Measurements from ENCODE around the gene TTC6. TPM values are rescaled to one million over a fixed set of nuclear protein-coding genes. Genes with fewer than 3 reads are reported as not detected.

Gene TTC6
- total and polyA plus RNA-seq, 4 donors = 0.74 to 21.7 (median 3.6) TPM

DNA sequence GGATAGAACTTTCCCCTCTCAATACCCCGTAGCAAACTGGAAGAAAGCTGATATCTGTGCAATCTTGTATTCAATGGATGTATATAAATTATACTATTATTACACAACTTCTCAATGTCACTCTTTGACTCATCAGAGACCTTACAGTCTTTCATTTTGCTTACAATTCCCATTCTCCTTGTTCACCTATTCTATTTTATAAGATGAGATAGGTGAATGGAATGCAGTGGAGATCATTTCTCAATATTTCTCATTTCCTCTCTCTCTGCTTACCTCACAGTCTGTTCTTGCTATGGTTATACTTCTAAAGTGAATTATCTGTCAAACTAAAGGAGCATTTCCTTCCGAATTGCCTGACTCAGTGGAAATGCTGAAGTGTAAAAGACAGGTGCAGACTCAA, 15.3 kb upstream of the TTC6 start:
- no peak overlapping the region for H3K27ac ChIP-seq (ENCODE audit: low read depth in 1 of 2, low read length in 2 of 2)
- no peaks in the 10 kb centered on the region for H3K27me3 ChIP-seq (ENCODE audit: control insufficient read depth in 4 of 4, insufficient read depth in 4 of 4, low read length in 3 of 4)
- H3K9me3 ChIP-seq (ENCODE audit: control insufficient read depth in 4 of 4, low read length in 3 of 4) = no peaks in the 10 kb centered on the region
- no peak overlapping the region for H3K4me3 ChIP-seq (ENCODE audit: low read depth in 1 of 3, low read length in 3 of 3)
- DNase-seq (ENCODE audit: low spot score) = no peak
- H3K9ac ChIP-seq (ENCODE audit: low read depth in 1 of 2, low read length in 2 of 2) = no peak overlapping the region
- WGBS = 89% methylated on average over 2 of the region's 2 CpGs
- peaks cover 0 to 4% (median 2%) of the 10 kb centered on the region in 4 donors for H3K4me1 ChIP-seq (ENCODE audit: control insufficient read depth in 4 of 4, insufficient read depth in 4 of 4, low read length in 3 of 4)
- H3K36me3 ChIP-seq (ENCODE audit: control insufficient read depth in 4 of 4, insufficient read depth in 3 of 4, low read depth in 1 of 4, low read length in 3 of 4) = no peaks in the 10 kb centered on the region
- no peak for TF ChIP-seq JUND (IDR thresholded peaks at IDR 0.05)

- H3K27ac ChIP-seq (ENCODE audit: low read depth in 1 of 2, low read length in 2 of 2) = peak overlapping the region; percentile 79 to 87
- H3K27me3 ChIP-seq (ENCODE audit: control insufficient read depth in 4 of 4, insufficient read depth in 4 of 4, low read length in 3 of 4) = no peaks in the 10 kb centered on the region
- peaks cover 0 to 5% (median 2%) of the 10 kb centered on the region in 4 donors for H3K4me1 ChIP-seq (ENCODE audit: control insufficient read depth in 4 of 4, insufficient read depth in 4 of 4, low read length in 3 of 4)
- 3% methylated on average over 67 of the region's 67 CpGs for WGBS
- no peak for TF ChIP-seq FOXA1 (IDR thresholded peaks at IDR 0.05)
- TF ChIP-seq GABPA (IDR thresholded peaks at IDR 0.05 in 1 of 2, conservative IDR thresholded peaks at IDR 0.05 in 1 of 2) = no peak
- TF ChIP-seq EGR1 (IDR thresholded peaks at IDR 0.05; ENCODE audit: low read depth in 2 of 2) = no peak
- TF ChIP-seq JUND (IDR thresholded peaks at IDR 0.05) = no peak
- peak; percentile 52 for TF ChIP-seq YY1 (IDR thresholded peaks at IDR 0.05)
- TF ChIP-seq REST (IDR thresholded peaks at IDR 0.05) = no peak
- no peak for TF ChIP-seq SP1 (IDR thresholded peaks at IDR 0.05)
- no peak for TF ChIP-seq MAX (IDR thresholded peaks at IDR 0.05)
- no peak for TF ChIP-seq TAF1 (conservative IDR thresholded peaks at IDR 0.05)
- TF ChIP-seq HNF4G (IDR thresholded peaks at IDR 0.05) = no peak
- no peak for TF ChIP-seq CTCF (IDR thresholded peaks at IDR 0.05; ENCODE audit: low read depth, low read length, missing input control)
- TF ChIP-seq ZBTB33 (IDR thresholded peaks at IDR 0.05) = no peak
- TF ChIP-seq FOXA2 (IDR thresholded peaks at IDR 0.05) = no peak
- TF ChIP-seq RAD21 (IDR thresholded peaks at IDR 0.05) = no peak
- TF ChIP-seq RXRA (IDR thresholded peaks at IDR 0.05) = peak; percentile 62 to 67
- TF ChIP-seq NR2F2 (IDR thresholded peaks at IDR 0.05) = no peak
- TF ChIP-seq HNF4A (conservative IDR thresholded peaks at IDR 0.05) = peak in 1 of 2 donors; percentile 44
- TF ChIP-seq ATF3 (IDR thresholded peaks at IDR 0.05) = no peak
- DNase-seq (ENCODE audit: low spot score) = no peak
- peak overlapping the region; percentile 42 to 77 (median 72) for H3K4me3 ChIP-seq (ENCODE audit: low read depth in 1 of 3, low read length in 3 of 3)
- peak overlapping the region in 1 of 2 donors; percentile 27 for H3K9ac ChIP-seq (ENCODE audit: low read depth in 1 of 2, low read length in 2 of 2)
- H3K36me3 ChIP-seq (ENCODE audit: control insufficient read depth in 4 of 4, insufficient read depth in 3 of 4, low read depth in 1 of 4, low read length in 3 of 4) = no peaks in the 10 kb centered on the region
- no peaks in the 10 kb centered on the region for H3K9me3 ChIP-seq (ENCODE audit: control insufficient read depth in 4 of 4, low read length in 3 of 4)
Measured at GRCh38 chr14:37583358-37584210, 11.8 kb upstream of the TTC6 start.

All from liver (tissue), 9 donors.